Fibroblast of skin of left quadriceps (primary cell): Measurements from ENCODE around the gene SMIM22.

Source experiments
- DNase-seq, 2 experiments: peaks; one replicate each; pipeline ENCODE4 v3.0.0-alpha.2; 2013; ENCODE audit warnings: low read depth in 2 of 2

Gene SMIM22

DNA sequence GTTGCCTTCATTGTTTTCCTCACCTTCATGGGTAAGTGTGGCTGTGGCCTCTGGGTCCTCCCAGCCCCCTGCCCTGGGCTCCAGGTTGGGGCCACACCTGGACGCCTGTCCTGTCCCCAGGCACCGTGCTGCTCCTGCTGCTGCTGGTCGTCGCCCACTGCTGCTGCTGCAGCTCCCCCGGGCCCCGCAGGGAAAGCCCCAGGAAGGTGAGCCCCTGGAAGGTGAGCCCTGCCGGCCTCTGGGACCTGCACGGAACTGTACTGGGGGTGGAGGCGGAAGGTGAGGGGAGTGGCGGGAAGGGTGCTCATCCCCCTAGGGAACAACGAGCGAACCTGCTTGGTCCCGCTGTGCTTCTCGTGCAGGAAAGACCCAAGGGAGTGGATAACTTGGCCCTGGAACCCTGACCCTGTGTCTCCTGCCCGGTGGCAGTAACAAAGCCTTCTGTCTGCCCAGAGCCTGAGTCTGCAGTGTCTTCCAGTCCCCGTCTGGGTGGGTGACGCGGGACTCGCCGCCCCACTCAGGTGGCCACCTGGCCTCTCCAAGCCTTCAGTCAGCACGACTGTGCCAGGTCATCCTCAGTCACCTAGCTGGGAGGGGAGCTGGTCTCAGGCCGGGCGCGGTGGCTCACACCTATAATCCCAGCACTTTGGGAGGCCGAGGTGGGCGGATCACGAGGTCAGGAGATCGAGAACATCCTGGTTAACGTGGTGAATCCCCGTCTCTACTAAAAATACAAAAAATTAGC is 831 bp downstream of the SMIM22 start:
- no peak for DNase-seq

DNA sequence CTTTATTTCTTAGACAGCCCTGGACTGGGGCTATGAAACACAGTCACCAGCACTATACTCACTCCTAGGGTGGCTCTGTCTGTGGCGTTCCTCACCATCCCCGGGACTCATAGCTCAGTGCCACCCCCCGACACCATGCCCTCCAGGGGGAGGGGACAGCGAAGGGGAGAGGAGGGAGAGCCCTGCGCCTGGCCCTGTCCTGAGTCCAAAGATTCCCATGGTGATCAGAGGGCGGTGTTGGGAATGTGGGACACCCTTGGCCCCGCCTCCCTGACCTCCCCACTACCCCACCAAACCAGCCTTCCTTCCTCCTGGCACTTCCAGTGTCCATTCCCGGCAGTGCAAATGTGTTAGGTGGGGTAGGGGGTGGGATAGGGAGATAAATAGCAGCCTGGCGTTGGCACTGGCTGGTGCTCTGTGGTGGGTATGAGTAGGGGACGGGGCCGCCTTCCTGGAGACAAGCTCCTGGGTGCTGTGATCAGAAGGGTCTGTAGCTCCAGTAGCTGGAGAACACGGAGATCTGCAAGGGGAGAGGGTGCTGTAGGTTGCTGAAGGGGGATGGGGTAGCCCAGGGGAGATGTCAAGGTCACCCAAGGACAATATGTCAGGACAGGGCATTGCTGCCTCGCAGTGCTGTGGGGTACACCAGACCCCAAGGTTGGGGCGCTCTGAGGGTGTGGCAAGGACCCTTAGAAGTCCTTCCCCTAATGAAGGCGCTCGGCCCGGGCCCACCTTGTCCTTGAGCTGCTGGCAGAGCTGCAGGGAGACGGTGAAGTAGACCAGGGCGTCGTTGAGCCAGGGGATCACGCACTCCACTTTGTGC is 2.0 kb downstream of the SMIM22 start:
- DNase-seq = no peak

DNA sequence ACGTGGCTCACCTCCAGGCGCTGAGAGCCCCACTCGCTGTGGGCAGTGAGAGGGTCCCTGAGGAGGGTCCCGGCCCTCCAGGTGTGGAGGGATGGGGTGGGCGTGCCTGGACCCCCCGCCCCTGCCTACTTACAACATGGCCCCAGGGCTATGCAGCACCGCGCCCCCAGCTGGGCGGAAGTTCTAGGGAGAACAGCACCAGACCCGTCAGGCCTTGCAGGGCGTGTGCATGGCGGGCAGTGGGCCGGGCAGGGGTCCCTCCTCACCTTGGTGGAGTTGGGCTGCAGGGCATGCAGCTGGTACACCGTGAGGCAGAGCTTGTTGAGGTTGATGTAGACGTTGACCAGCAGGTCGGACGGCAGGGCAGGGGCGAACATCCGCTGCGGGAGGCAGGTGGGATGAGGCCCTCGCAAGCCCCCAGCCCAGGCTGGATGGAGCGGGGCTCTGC is 2.7 kb downstream of the SMIM22 start:
- no peak for DNase-seq

DNA sequence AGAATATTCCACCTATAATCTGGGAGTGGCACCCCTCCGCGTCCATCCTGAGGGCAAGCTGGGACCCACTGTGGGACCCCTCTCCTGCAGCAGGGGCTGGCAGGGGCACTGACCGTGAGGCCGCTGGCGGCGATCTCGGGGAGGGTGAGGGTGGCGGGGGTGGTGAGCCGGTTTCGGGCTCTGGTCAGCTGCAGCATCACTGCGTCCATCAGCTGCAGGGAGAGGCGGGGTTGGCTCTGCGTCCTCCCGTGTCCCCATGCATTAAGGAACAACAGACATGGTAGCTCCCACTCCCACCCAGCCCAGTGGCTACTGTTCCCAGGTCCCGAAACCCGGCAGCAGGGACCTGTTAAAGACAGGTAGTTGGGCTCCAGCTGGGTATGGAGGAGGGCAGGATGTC is 3.3 kb downstream of the SMIM22 start:
- DNase-seq = no peak

DNA sequence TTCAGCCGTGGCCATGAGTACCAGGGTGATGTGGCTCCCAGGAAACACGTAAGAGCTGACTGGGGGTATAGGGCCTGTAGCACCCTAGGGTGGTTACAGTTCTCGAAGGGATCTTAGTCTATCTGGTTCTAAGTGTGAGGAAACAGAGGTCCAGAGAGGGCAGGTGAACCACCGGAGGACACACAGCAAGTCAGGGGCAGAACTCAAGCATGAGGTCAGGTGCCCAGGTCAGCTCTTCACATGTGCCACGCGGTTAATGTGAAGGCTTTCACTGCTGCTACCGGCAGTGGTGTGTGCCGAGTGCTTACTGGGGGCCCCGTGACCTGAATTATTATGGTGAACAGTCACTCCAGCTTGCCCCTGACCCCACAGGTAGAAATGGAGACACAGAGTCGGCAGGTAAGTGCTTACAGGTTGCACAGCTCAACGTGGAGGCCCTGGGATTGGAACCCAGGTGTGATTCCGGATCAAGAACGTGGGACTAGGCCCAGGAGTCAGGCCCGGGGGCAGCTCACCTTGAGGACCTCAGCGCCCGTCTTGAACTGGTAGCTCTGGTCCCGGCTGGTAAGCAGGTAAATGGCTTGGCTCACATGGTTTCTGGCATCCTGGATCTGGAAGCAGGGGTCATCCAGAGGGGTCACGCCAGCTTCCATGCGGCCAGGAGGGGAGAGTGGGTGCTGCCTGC is 4.1 kb downstream of the SMIM22 start:
- DNase-seq = no peak

DNA sequence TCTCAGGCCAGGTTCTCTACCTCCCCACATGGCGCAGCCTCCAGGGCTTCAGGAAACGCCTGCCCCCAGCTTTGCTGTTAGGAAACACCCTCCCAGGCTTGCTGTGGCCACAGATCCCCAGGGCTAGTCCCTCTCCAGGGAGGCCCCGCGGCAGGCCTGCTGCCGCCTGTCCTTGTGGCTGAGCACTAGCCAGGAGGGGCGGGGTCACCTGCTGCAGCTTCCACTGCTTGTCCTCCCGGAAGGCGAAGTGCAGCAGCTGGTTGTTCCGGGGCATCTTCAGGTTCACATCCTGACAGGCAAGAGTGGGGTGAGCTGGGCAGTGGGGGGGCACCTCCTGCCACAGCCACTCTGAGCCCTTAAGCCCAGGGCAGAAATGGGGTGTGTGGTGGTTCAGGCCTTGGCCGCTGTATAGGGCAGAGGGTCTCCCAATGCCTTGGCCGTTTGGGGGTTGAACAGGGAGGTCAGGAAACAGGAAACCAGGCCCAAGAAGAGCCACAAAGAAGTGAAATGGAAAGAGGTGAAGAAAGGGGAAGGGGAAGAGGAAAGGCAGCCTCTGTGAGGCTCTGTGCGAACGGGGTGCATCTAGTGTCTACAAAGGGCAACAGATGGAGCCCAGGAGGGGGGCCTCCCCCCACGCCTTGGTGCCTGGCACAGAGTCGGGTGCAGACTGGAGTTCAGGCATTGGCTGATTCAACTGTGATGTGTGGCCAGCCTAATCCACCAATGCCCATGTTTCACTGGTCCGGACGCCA is 5.3 kb downstream of the SMIM22 start:
- DNase-seq = no peak

DNA sequence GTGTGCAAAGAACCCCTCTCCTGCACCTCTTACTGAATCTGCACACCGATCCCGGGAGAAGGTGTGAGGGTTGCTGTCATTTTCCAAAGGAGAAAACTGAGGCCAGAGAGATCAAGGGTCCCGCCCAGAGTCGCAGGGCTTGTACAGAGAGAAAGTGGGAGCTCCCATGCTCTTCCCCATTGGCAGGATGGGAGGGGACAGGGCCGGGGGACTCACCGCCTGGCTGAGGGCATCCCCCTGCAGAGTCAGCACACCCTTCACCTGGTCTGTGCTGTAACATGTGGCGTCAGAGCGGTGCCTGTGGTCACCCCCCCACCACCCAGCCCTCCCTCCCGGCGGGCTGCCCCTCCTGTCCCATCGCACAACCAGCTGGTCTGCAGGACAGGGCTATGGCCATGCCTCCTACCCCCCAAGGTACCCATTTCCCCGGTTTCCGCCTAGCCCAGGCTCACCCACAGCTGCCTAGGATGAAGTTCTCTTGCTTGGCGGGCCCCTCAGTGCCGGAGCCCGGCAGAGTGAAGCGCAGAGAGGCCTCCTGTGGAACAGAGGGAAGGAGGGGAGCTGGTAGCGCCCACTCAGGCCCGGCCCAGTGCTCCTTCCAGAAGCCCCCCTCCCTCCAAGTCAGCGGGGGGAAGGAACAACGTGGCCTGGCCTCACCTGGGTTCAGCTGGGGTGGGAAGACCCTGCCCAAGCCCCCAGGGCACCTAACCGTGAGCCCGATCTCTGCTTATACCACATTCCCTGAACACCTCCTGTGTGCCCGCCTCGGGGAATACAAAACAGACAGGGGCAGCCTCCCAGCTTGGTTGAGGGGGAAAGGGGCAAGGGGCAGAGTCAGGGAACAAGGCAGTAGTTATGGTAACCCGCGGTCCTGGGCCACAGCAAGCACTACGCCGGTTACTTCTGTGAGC is 6.1 kb downstream of the SMIM22 start:
- DNase-seq = no peak

DNA sequence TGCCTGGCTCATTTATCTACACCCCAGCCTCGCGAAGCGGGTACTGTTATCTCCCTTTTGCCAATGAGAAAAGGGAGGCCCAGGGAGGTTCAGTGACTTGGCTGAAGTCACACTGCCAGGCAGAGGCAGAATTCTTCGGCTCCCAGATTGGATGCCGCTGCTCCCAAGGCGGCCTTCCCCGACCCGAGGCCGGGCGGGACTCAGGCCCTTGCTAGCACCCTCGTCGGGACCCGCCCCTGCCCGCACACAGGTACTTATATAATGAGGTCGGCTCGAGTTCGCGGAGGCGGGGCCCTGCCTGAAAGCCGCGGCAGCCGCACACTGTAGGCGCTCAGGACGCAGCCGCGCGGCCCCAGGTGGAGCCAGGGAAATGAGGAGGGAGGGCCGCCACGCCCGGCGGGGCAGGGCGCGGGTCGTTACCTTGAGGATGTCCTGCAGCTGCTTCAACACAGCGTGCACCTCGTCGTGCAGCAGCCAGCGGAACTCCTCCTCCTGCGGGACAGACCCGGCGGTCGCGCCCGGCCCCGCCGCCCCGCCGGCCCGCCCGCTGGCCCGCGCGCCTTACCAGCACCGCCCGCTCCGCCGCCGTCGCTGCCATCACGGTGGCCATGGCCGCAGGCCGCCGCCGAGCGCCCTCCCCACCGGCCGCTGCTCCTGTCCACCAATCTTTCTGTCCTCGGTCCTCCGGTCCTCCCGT is 6.9 kb downstream of the SMIM22 start, which contains the start of gene ROGDI:
ROGDI (minus strand) TSS at position 672 of the 697 bp plus-strand sequence; CDS start at position 610, 62 bp downstream.
- DNase-seq = no peak

DNA sequence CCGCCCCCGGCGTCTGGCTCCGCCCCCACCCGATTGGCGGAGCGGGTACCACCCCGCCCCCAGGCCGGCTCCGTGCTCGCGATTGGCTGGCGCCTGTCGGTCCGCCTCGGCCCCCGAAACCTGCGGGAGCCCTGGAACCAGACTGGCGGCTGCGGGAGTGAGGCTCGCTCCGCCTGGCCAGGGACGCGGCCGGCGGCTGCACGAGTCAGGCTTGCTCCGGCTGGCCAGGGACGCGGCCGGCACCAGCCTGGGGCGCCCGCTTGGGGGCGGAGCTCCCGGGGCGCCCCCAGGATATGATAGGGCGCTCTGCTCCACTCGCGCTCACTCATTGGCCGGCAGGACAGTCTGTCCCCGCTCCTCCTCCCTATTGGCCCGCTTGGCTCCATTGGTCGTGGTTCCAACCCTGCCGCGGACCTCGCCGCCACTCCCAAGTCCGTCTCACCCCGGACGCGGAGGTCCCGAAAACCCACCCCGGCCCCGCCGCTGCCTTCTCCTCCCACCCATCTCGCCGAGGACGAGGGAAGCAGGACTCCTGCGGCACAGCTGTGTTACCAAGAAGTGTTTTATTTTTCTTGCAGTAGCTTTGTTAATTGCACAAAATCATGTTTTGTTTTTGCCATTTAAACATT is 7.6 kb downstream of the SMIM22 start:
- peak; percentile 76 to 77 for DNase-seq

DNA sequence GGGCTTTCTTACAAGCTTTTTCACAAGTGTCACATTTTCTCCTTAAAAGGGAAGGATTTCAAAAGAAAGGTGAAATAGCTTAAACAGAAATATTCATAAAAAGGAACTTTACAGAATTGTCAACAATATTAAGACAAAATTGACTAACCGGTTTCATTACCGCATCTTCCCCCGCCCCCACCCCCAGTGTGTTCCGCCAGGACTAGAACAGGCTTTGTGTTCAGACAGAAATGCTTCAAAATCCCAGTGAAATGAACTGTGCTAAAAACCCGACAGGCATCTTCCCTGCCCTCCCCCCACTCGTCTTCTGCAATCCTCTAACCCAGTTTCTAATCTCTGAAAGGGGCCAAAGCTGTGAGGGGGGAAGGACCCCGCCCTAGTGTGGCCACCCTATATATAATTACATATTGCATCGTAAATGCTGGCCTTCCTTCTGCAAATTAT is 8.3 kb downstream of the SMIM22 start:
- DNase-seq = no peak

DNA sequence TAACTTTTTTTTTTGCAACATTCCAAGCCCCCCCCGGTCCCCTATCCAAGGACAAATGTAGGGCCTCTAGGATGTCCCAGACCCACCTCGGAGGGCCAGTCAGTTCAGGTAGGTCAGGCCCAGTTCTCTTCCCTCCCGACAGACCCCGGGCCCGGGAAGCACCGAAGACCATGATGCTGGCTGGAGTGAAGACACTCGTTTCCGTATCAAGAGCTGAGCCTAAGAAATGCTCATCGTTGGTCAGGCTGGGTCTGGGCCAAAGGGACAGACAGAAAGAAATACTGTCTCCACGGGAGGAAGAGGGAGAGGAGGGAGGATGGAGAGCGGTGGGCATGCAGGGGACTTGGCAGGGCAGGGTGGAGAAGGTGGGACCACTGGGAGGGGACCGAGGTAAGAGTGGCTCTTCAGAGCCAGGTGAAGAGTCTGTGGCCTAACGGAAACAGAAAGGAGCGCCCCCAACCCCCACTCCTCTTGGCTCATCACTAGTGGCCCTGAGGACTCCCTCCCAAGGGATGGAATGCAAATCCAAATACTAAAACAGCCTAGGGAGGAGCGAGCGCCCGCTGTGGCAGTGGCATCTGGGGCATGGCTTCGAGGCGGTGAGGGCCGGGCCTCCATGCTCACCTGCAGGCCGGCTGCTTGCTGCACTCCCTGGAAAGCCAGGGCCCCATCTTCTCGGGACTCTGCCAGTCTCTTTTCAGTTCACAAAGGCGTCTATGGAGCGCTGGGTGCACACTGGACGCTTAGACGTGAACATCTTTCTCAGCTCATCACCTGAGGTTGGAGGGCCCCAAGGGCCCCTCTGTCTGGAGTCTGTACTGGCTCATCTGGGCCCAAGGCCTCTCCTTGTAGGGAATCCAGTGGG is 9.0 kb downstream of the SMIM22 start:
- no peak for DNase-seq

DNA sequence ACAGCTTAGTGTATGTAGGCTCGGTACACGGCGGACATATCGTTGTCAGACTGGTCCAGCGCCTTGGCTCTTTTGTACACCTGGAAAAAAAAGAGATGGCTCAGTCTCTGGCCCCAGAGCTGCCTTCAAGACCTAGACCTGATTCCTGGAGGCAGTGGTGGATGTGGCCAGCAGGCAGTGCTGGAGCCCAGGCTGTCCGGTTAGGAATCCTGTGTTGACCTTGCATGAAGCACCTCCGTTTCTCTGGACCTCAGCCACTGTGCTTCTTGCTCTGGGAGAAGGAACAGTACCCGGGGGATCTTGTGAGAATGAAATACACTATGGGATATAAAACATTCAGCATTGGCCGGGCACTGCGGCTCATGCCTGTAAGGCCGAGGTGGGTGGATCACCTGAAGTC is 10.1 kb downstream of the SMIM22 start:
- no peak for DNase-seq

DNA sequence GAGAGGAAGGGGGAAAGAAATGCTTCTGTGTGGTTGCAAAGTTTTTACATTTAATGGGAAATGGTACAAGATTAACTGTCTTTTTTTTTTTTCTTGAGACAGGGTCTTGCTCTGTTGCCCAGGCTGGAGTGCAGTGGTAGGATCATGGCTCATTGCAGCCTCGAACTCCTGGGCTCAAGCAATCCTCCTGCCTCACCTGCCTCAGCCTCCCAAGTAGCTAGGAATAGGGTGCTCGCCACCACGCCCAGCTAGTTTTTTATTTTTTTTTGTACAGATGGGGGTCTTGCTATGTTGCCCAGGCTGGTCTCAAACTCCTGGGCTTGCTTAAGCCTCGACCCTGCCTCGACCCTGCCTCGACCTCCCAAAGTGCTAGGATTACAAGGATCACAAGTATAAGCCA is 11.1 kb downstream of the SMIM22 start:
- no peak for DNase-seq

DNA sequence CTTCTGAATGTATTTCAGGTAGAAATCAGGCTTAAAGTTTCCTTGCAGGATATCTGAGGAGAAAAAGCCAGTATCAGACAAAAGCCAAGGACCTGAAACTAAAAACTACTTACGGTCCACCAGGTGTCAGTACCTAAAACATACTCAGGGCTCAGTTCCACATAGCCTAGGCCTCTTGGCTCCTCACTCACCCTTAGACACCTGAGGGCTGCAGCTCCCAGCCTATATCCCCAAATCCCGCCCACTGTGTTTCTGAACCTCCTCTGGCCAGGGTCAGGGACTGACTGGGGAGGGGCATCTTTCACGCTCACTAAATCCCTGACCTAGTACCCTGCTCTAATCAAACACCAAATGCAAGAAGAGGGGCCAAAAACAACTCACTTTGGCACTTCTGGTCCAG is 16.1 kb downstream of the SMIM22 start:
- DNase-seq = no peak

DNA sequence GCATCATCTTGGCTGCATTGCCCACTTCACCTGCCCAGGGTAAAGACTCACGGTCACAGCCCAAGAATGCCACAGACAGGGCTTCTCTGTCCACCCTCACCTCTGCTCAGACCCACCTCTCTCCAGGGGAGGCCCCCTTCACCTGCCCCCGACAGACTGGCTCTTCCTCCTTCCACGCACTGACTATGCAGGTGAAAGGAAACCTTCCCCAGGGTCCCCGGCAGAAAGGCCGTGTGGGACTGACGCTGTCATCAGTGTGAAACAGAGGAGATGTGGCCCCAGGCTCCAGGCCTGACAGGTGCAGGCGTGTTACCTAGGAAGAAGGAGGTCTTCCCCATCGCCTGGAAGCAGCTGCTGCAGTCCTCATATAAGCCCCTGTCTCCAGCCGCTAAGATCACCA is 16.6 kb downstream of the SMIM22 start:
- DNase-seq = no peak

DNA sequence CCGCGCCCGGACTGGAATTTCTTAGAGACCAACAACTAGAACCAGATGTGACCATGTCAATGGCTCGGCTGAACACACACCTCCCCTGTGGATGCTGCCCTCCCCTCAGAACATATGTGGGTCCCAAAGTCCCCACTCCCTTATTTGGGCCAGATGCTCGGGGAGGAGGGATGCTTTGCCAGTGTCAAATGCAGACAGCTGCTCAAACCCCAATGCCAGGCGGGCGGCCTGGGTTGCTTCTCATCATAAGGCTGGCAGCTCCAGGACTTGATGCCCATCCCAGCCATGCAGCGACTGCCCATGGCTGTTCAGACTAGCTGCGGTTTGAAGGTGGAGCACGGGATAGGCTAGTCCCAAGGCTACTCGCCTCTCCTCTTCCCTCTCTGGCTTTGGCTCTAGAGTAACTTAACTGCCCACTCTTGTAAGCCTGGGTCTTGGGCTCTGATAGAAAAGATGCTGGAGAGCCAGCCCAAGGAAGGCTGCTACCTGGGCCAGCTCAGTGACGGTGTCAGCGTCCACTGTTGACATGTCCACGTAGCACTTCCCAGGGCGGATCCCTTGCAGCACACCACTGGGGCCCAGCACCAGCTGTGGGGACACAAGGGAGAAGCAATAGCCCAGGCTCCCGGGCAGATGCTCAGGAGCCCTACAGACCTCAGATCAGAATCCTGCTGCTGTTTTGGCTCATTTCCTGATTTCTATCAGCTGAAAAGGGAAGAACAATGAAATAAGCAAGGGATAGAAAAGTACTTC is 18.3 kb downstream of the SMIM22 start:
- DNase-seq = no peak

DNA sequence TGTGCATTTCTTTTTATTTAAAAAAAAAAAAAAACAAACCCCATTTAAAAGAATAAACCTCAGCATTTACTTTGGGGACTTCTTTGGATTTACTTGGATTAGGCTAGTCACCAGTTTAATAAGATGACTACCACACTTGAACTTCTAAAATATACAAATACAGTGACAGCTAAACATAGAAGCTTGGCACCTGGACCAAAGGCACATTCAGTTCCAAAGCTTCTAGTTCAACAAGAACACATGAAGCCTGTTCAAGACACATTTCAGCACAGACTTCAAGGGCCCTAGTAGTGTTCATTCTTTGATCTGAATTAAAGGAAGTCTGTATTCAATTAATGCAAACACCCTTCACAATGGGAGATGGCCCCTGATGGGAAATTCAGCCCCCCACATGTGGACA is 18.9 kb downstream of the SMIM22 start:
- no peak for DNase-seq
